Right lobe of liver (tissue), 4 donors: ENCODE results near the gene BDH1.

Experiments
- CTCF ChIP-seq, 4 donors: fragments of 200-600 bp in 3 of 4; fragments of 450-650 bp in 1 of 4; IDR thresholded peaks; one replicate each; pipeline versions ENCODE4 v1.5.1 to v1.8.0; 2016 to 2022; ENCODE audit warnings: antibody characterized with exemption in 4 of 4, mild to moderate bottlenecking in 2 of 4
- POLR2A ChIP-seq: fragments of 450-650 bp; IDR thresholded peaks from one replicate; pipeline ENCODE4 v1.6.1; 2017; ENCODE audit warnings: antibody characterized with exemption, mild to moderate bottlenecking
- donor health status: DM: no; HTN: no; CAD: no.
- donor health status: DM: no; HTN: no; CAD: no.
- donor health status: DM: no; HTN: yes; CAD: no.

- TF ChIP-seq CTCF (IDR thresholded peaks at IDR 0.05) (no peak), POLR2A (no peak)
These were observed 44.6 kb downstream of the BDH1 start for GRCh38 chr3:197511130-197511529.
